HG03159 (cell line): ENCODE results near the gene CARD16.

Source experiments
- ATAC-seq: cut with Tn5 transposase; IDR thresholded peaks from one replicate; pipeline ENCODE4 v1.9.1; 2021; ENCODE audit warnings: mild to moderate bottlenecking, moderate library complexity; ENCODE audit not compliant: unreplicated experiment

The CARD16 gene

DNA sequence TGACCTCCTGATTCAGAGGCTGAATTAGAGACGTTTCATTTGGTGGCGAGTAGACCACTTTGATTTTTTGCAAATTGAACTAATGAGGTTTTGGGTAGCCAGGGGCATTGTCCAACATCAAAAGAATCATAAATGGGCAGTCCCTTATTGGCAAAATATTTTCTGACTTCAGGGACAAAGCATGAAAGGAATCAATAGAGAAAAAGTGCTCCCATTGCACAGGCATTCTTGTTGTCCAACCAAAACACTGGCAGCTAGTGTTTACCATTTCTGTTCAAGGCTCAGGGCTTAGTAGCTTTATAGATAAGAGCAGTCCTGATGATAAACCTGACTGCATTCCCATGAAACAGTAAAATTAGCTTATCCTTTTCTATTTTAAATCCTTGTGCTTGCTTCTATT is 6.4 kb upstream of the CARD16 start:
- no peak for ATAC-seq

DNA sequence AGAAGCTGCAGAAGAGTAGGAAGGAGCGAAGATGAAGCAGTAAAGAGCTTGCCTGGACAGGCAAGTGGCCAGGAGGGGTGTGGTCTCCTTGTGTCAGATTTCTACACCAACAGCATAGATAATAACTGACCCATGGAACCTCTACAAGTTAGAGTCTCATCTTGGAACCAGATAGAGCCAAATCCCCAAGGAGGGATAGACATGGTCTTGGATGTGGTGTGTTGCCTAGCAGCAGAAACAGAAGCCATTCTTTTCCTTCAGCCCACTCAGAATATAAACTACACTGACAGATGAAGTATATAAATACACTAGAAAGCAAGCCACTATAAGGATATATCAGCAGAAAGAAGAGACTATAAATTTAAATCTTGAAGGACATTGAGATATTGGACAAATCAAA is 4.3 kb upstream of the CARD16 start:
- ATAC-seq: no peak

DNA sequence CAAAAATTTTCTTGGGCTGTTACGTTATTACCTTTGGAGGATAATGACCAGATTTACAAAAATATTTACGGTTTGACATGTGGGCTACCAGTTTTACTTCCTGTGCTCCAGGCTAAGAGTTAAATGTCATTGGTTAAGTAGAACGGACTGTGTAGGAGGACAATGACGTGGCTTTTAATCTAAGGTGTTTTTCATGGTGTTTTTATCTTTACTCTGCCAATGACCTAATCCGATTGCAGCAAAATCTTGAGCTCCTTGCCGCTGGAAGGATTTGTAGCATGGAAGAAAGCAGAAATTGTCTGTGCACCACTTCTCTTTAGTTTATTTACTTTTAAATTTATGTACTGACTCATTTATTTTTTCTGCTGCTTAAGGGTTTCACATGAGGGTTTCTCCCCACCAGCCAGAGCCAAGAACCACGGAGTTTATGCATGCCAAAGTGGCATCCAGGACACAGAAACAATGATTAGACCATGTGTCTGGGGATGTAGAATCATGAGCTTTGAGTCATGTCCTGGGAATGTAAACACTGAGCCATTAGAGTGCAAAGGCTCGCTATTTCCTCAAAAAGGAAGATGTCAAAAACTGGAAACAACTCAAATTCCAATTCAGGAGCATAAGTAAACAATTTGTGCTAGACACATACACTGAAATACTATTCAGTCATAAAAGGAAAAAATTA is 1.9 kb upstream of the CARD16 start:
- ATAC-seq: no peak

DNA sequence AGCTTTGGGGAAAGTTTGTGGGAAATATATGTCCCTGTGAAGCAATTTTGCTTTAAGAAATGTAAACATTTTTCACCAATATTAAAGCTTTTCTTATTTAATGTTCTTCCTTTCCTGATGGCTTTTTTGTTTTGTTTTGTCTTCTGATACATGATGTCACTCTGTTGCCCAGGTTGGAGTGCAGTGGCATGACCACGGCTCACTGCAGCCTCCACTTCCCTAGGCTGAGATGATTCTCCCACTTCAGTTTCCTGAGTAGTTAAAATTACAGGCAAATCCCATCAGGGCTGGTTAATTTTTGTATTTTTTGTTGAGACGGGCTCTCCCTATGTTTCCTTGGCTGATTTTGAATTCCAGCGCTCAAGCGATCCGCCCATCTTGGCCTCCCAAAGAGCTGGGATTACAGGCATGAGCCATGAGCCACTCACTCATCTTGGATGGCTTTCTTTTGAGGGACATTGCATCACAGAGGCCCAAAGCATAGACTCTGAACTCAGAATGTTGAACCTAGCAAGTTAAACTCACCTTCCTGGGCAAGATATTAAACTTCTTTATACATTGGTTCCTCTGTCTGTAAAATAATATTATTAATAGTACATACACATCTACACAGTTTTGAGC is 651 bp upstream of the CARD16 start:
- ATAC-seq: no peak

DNA sequence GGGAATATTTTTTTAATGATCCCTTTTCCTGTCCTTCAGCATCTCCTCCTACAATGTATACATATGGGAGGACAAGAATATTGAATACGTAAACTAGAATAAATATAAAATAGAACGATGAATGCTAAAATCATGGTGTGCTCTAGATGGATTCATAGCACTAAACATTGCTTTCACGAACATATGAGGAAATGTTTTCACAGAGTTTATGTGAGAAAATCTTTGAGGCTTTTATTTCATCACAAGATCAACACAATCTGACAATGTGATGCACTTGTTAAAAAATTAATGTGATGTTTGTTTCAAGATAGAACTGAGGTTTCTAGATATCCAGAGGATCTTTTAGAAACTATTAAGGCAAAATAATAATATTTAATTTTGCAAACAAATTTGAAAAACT is 3.0 kb downstream of the CARD16 start:
- ATAC-seq: no peak

DNA sequence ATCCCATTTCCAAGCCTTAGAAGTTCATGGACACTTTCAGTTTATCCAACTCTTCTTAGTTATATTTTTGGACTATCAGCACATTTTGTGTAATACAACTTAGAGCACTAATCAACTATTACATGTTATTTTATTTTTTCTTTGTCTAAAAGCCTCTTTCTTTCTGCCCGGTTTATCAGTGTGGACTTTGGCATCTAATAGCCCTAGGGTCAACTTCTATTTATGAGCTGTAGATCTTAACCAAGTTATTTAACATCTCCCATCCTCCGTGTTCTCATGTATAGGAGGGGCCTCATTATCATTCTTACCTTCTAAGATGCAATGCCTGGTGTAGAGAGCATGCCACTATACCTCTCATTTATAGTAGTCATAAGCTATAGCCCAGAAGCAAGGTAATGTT is 4.4 kb downstream of the CARD16 start:
- no peak for ATAC-seq

DNA sequence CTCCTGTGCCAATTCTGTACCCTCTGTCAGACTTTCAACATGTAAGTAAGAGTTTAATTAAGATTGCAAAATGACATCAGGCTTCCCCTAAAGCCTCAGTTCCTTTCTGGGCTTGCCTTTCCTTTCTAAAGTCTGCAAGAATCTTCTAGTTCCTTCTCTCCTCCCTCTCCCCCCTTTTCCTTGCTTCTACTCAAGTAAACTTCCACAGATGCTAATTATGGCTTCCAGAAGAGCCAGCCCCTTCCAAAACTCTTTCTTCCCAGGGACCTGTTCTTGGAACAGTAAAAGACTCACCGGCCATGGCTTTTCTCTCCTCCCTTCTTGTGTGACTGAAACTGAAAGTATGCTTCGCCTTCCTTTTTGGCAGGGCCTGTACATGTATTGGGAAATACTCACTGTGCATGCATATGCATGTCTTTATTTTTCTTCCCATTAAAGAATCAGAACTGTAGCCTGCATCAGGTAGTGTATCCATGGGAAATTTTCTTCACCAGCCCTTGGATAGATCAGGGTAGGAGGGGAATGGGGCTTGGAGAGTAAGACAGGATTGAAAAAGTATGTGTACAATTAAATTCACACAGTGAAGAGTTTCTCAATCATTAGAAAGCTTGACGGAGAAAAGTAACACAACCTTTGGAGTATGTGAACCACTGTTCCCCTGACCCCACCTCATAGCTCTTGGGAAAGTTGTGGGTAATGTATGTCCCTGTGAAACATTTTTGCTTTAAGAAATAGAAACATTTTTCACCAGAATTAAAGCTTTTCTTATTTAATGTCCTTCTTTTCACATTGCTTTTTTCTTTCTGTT is 10.1 kb downstream of the CARD16 start, which contains the start of gene CASP1:
CASP1 (minus strand) TSS at position 332 of the 808 bp plus-strand sequence; CDS start at position 301, 31 bp downstream.
- peak; percentile 90 for ATAC-seq

DNA sequence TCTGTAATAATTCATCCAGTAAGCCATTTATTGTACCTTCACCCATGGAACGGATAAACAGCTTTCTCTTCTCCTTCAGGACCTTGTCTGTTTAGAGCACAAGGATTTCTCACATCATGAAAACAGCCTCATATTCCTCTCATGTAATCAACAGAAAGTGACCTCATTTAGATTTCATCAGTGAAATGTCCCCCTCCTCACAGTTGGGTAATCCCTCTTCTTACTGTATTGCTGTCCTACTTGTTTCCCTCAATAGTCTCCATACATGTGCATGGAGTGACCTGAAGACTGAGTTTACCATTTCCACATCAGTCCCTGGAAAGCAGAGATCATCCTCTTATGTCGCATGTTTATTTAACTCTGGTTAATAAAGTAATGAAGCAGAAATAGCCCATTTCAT is 10.7 kb downstream of the CARD16 start:
- ATAC-seq: peak; percentile 1

DNA sequence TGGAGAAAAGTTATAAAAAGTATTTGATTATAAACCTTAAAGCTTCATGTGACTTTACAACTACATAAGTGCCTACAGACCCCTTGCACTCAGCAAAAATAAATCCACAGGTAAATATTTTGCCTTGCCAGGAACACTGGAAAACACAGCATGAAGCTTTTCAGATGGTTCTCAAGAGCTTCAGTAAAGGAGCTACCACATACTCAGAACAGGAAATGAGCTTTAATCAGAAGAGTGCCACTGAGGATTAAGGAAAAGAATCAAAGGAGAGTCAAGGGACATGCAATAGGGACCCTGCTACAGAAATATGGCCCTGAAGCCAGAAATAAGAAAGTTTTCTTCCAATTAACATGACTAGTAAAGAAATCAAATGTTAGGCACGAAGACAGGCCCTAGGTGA is 11.4 kb downstream of the CARD16 start:
- ATAC-seq: no peak

DNA sequence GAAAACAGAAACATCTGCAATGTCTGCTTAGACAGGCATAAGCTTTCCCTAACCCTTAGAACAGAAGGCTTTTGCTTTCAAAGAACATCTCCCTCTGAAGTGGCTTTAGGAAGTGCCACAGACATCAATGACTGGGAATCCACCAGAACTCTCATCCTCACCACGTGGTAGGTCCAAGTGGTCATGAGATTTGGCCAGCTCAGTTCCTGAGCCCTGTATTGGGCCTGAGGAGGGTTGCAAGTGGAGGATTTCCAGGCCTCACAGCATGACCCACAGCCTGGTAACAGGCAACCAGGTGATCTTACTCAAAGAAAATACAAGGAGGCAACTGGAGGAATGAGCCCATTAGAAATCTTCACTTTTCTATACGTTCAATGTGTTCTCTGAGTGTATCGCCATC is 11.8 kb downstream of the CARD16 start:
- no peak for ATAC-seq

DNA sequence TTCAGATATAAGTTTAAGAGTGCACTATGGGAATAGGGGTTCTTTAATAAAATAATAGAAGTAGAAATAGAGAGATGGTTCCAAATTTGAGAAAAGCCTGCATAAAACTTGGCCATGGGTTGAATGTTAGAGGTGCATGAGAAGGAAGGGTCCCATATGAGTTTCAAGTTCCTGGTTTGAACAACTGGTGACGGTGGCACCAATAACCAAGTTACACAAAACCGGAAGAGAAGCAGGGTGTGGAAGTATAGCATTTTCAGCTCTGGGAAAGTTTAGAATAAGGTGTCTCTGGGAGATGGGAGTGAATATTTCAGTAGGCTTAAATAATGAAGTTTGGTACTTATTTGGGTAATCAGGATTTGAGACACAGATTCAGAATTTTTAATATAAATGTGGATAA is 12.6 kb downstream of the CARD16 start:
- ATAC-seq: no peak

DNA sequence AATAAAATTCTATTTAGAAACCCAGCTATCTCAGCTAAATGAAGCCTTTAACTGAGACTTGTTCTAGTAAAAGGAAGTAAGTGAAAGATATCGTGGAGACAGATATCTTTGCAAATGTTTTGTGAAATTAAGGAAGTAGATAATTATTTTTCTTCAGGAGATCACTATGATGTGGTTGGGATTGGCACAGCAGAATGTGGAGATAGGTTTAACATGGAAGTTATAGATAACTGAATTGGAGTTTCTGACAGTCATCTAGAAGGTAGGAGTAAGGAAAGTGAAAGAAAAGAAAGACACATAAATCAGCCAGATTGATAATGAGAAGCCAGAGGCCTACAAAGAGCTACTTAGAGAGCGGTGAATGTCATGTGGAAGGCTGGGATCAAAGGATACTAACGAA is 17.5 kb downstream of the CARD16 start:
- ATAC-seq: no peak

DNA sequence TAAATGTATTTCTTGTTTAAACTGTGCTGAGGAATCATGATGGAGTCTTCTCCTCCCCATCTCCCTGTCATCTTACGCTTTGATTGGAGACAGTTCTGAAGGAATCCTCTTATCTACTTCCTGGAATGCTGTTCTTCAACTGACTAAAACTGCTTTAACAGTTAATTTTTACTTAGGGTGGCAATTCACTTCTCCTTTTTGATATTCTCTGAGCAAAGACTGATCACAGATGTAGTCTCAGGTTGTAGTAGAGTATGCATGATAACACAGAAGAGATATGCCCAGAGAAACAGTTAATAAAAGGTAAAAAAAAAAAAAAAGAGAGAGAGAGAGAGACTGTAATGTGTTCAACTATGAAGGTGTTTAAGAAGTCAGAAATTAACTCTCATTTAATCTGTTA is 20.7 kb downstream of the CARD16 start:
- ATAC-seq: no peak

DNA sequence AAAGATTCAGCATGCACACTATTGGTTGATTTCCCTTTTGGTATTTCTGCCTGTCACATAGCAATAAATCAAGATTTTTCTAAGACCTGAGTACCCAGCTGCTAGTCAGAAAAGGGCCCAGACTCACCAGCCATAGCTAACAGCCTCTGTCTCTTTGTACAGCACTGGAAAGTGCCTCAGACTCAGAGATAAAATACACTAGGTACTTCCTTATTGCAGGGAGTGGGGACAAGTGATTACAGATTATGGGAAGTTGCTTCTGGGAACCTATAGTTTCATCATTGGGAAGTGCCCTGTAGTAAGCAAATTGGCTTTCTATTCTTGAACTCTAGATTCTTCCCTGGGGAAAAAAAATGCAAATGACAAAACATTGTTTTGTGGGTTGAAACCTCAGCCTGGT is 22.1 kb downstream of the CARD16 start, which contains the start of gene CASP5:
CASP5 (minus strand) TSS at position 166 of the 400 bp plus-strand sequence; CDS start at position 134, 32 bp downstream.
- no peak for ATAC-seq

DNA sequence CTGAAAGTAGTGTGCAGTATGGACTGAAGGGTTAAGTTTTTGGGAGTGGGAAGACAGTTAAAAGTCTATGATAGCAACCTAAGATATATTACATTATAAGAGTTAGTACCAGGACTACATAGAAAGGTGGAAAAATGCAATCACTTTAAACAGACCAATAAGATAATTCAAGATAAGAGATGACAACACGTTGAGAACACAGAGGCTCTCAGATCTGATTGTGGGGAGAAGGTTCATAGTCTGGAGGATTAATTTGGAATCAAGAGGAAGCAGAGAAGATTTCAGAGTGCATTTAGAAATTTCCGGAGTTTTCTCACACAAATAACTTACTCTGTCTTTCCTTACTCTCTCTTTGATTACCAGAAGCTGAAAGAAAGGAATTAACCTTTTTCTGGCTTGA is 22.6 kb downstream of the CARD16 start:
- ATAC-seq: no peak

DNA sequence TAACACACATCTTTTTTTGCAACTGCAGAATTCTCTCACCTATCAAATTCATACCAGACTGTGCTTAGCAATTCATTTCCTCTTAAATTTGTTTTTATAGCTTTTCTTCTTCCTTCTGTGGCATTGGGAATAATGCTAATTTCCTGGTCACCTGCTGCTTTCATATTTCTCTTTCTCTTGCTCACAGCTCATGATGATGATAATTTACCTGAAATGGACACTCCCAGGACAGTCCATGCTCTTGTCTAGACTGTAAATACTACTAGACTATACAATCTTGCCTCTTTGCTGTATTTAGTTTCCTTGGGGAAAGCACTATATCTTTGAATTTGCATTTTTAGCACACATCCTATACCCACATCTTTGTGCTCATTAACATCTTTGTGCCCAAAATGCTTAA is 37.7 kb downstream of the CARD16 start:
- no peak for ATAC-seq

DNA sequence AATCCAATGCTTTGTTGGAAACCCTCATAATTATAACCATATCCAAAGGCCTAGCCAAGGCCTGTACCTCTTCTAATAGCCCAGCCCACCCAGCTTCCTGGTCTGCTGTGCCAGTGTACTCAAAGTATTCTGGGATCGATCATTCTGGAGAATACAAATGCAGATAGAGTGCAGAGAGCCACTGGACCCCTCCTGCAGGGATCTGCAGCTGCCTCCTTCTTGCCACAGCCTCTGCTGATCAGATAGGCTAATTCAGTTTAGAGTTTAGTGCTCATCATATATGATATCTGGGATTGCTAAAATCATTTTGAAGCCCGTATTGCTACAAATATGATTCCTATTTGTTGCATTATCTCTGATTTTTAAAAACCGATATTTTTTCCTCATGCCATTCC is 39.7 kb downstream of the CARD16 start:
- no peak for ATAC-seq

DNA sequence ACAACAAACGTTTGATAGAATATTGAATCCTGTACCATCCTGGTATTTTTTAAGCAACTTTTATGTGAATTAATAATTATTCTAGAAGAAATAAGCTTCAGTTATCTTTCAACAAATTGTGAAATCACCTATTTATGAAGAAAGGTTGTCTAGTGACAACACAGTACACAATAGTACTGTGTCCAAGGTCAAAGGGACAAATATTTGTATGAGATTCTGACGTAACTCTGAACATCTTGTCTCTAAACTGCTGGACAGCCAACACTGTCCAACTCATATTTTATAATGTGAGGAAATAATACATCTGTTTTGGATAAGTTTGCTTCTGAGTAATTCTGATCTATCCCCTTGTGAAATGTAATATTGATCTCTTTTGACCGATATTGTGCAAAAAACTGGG is 41.1 kb downstream of the CARD16 start:
- ATAC-seq: no peak

DNA sequence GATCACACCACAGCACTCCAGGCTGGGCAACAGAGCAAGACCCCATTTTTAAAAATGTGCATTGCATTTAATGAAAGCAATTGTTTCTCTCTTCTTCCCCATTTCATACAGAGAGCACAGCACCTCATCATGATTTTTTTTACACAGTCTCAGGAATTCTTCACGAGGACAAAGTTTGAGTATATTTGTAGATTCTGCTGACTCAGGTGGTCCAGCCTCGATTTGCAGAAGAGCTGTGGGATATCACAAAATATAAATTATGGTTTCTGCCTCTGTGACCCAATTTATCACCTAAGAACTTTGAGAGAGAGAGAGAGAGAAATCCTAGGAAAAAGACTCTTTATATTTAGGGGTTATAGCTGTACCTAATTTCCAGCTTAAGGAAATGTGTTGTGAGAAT is 42.0 kb downstream of the CARD16 start:
- no peak for ATAC-seq

DNA sequence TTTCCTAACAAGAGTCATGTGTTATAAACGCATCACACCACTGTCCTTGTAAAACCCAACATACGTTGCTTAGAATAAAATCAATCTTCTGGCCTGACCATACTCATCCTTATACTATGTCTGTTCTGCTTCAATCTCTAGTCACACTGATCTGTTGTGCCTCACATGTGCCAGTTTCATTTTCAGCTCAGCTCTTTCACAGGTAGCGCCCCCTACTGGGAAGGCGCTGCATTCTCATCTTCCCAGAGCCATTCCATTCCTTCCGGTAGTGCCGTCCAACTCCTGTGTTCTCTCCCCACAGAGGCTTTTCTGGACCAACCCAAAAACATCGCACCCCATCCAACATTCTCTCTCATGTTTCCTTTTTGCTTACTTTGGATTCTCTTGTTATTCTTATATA is 44.3 kb downstream of the CARD16 start:
- ATAC-seq: peak; percentile 88

DNA sequence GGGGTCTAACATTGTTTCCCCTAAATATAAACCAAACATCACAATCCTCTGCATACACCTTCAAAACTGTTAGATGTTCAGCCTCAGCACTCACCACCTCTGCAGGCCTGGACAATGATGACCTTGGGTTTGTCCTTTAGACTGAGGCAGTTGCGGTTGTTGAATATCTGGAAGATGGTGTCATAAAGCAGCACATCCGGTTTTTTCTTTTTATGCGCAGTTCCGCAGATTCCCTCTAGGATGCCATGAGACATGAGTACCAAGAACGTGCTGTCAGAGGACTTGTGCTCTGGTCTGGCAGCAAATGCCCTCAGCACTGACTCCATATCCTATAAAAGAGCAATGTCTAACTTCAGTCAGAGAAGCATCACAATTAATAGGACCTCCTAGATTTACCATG is 45.0 kb downstream of the CARD16 start:
- ATAC-seq: peak; percentile 36

DNA sequence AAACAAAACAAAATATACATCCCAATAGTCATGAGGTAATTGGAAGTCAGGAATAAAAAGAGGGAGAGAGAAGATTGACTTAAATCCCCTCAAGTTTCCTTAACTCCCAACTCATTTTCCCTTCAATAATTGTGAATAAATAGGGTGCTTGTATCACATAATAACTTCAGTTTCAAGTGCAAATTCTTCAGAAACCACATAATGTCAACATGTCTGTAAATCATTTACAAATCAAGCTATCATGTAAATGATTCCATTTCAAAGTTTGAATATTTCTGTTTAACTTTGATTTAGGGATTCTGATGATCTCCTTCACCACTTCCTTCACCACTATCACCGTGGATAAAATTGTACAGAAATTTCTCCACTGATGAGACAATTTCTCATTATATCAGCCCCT is 45.4 kb downstream of the CARD16 start:
- ATAC-seq: no peak
